K562 (cell line): Measurements from ENCODE around the gene MGAT4C. TPM values are rescaled to one million over a fixed set of nuclear protein-coding genes. Genes with fewer than 3 reads are reported as not detected.

ENCODE experiments used
- ATAC-seq: fragments of 200-7000 bp; cut with Tn5 transposase; 3 replicates; pipeline ENCODE4 v1.9.1; 2020; ENCODE audit warnings: moderate library complexity
- BruUV-seq: library from RNA; stranded (reverse); fragments of 400-500 nt; replicated peaks from 2 replicates; lab custom pipeline; 2021; lab: Mats Ljungman, UMichigan
- CTCF ChIA-PET: fragments of 300-600 bp; formaldehyde crosslinking; extraction: SDS; loops from one replicate; lab custom pipeline; 2021; ENCODE audit warnings: low intra/inter-chr PET ratio; lab: Yijun Ruan, JAX
- POLR2A ChIA-PET: fragments of 300-600, 350-650 bp; sonication (Branson Sonifier 250); formaldehyde crosslinking; extraction: SDS; loops from one replicate; lab custom pipeline; 2021; ENCODE audit warnings: antibody characterized with exemption, inconsistent platforms; lab: Yijun Ruan, JAX
- DNase-seq, 4 experiments: peaks; one replicate each; pipeline versions ENCODE4 v3.0.0 to v3.0.0-alpha.2; 2011 to 2018; ENCODE audit warnings: low spot score in 3 of 4, mixed read lengths in 3 of 4; ENCODE audit errors: extremely low read depth in 1 of 4
- FAIRE-seq: peaks from 2 replicates; lab custom pipeline; 2011; peaks lifted over from hg19 to GRCh38; lab: Jason Lieb, UNC
- H2AFZ ChIP-seq: 2 replicates; pipeline ENCODE4 v1.6.0; 2011; ENCODE audit warnings: low read depth, low read length, control low read depth, inconsistent platforms
- H3K27ac ChIP-seq: fragments of 200-600 bp; 3 replicates; pipeline ENCODE4 v1.8.0; 2011; ENCODE audit warnings: low read depth, mild to moderate bottlenecking, control low read depth, inconsistent platforms, low read length, moderate library complexity, mixed read lengths; ENCODE audit errors: extremely low read depth
- H3K27me3 ChIP-seq, 2 experiments: fragments of 300-600 bp in 1 of 2; 2 replicates in 1 of 2; 3 replicates in 1 of 2; pipeline versions ENCODE4 v1.6.0 to v1.8.0; 2011; ENCODE audit warnings: inconsistent platforms in 2 of 2, low read length in 2 of 2, mild to moderate bottlenecking in 1 of 2, mixed read lengths in 1 of 2, moderate library complexity in 1 of 2; ENCODE audit not compliant: control insufficient read depth in 2 of 2, insufficient read depth in 2 of 2
- H3K36me3 ChIP-seq: fragments of 300-600 bp; 3 replicates; pipeline ENCODE4 v1.8.0; 2011; ENCODE audit warnings: mild to moderate bottlenecking, low read length, inconsistent platforms; ENCODE audit not compliant: control insufficient read depth, insufficient read depth
- H3K4me1 ChIP-seq, 2 experiments: fragments of 200-600 bp in 1 of 2; replicated peaks in 1 of 2; 2 replicates in 1 of 2; 3 replicates in 1 of 2; pipeline versions ENCODE4 v1.5.1 to v1.8.0; 2011; ENCODE audit warnings: inconsistent platforms in 2 of 2, low read length in 2 of 2, mild to moderate bottlenecking in 1 of 2, mixed read lengths in 1 of 2, moderate library complexity in 1 of 2; ENCODE audit not compliant: control insufficient read depth in 2 of 2, insufficient read depth in 2 of 2
- H3K4me2 ChIP-seq: 2 replicates; pipeline ENCODE4 v1.6.1; 2011; ENCODE audit warnings: low read length, control low read depth, inconsistent platforms, mixed read lengths; ENCODE audit not compliant: insufficient read depth
- H3K4me3 ChIP-seq: fragments of 200-600 bp; sonication (generic), shearing (Covaris generic); 2 replicates; pipeline ENCODE4 v1.5.1; 2016; ENCODE audit warnings: control low read depth, inconsistent platforms
- H3K79me2 ChIP-seq: fragments of 200-600 bp; 3 replicates; pipeline ENCODE4 v1.8.0; 2011; ENCODE audit warnings: low read length, inconsistent platforms; ENCODE audit not compliant: control insufficient read depth, insufficient read depth
- H3K9ac ChIP-seq, 2 experiments: 2 replicates each; pipeline versions ENCODE4 v1.6.0 to v1.6.1; 2011; ENCODE audit warnings: low read depth in 2 of 2, low read length in 2 of 2, control low read depth in 1 of 2, inconsistent platforms in 1 of 2, mild to moderate bottlenecking in 1 of 2, mixed read lengths in 1 of 2; ENCODE audit not compliant: insufficient read depth in 1 of 2
- H3K9me1 ChIP-seq: one replicate; pipeline ENCODE4 v1.6.0; 2011; ENCODE audit warnings: inconsistent platforms, mild to moderate bottlenecking, low read length, moderate library complexity; ENCODE audit not compliant: control insufficient read depth, insufficient read depth
- H3K9me3 ChIP-seq: replicated peaks from 2 replicates; pipeline ENCODE4 v1.5.1; 2011; ENCODE audit warnings: low read depth, low read length, inconsistent platforms; ENCODE audit not compliant: control insufficient read depth, insufficient read depth
- H4K20me1 ChIP-seq: replicated peaks from 2 replicates; pipeline ENCODE4 v1.6.1; 2011; ENCODE audit warnings: low read length, inconsistent platforms, mixed read lengths; ENCODE audit not compliant: control insufficient read depth, insufficient read depth
- BCL6 ChIP-seq: fragments of 250-450 bp; sonication (Bioruptor Pico); IDR thresholded peaks from 2 replicates; pipeline ENCODE4 v1.4.0; 2020
- CSDE1 ChIP-seq, 2 experiments: fragments of 450-650 bp; IDR thresholded peaks; 2 replicates each; pipeline ENCODE4 v1.6.1; 2016; ENCODE audit warnings: mild to moderate bottlenecking in 1 of 2
- NCOA6 ChIP-seq: fragments of 450-650 bp; IDR thresholded peaks from 2 replicates; pipeline ENCODE4 v1.6.1; 2017; ENCODE audit warnings: mild to moderate bottlenecking
- NR2F6 ChIP-seq: fragments of 450-650 bp; formaldehyde crosslinking; IDR thresholded peaks from 2 replicates; pipeline ENCODE4 v1.4.0; 2020; ENCODE audit warnings: mild to moderate bottlenecking
- PURB ChIP-seq: sonication (generic); formaldehyde crosslinking; IDR thresholded peaks from 2 replicates; pipeline ENCODE4 v1.9.0; 2021; ENCODE audit warnings: low read depth, mild to moderate bottlenecking, missing genetic modification reagents
- TAF15 ChIP-seq: fragments of 200-400 bp; formaldehyde crosslinking; IDR thresholded peaks from 2 replicates; pipeline ENCODE4 v1.6.1; 2017; ENCODE audit warnings: mild to moderate bottlenecking, low read depth, low read length, moderate library complexity
- TAF9B ChIP-seq: fragments of 450-650 bp; IDR thresholded peaks from 2 replicates; pipeline ENCODE4 v1.6.1; 2018; ENCODE audit warnings: mild to moderate bottlenecking; ENCODE audit not compliant: partially characterized antibody
- TRIM28 ChIP-seq: fragments of 450-650 bp; IDR thresholded peaks from 2 replicates; pipeline ENCODE4 v1.6.1; 2017
- ZNF311 ChIP-seq: fragments of 250-450 bp; sonication (Bioruptor Pico); IDR thresholded peaks from 2 replicates; pipeline ENCODE4 v1.4.0; 2020; ENCODE audit warnings: mild to moderate bottlenecking, moderate library complexity
- ZNF41 ChIP-seq: fragments of 250-450 bp; sonication (Bioruptor Pico); conservative IDR thresholded peaks from 2 replicates; pipeline ENCODE4 v1.4.0; 2020; ENCODE audit warnings: mild to moderate bottlenecking
- ZNF717 ChIP-seq: fragments of 250-450 bp; sonication (Bioruptor Pico); IDR thresholded peaks from 2 replicates; pipeline ENCODE4 v1.5.0; 2021
- ZNF75A ChIP-seq: fragments of 450-650 bp; formaldehyde crosslinking; IDR thresholded peaks from 2 replicates; pipeline ENCODE4 v1.4.0; 2020; ENCODE audit warnings: mild to moderate bottlenecking
- ZNF76 ChIP-seq: fragments of 250-450 bp; sonication (Bioruptor Pico); IDR thresholded peaks from 2 replicates; pipeline ENCODE4 v1.4.0; 2020; ENCODE audit warnings: mild to moderate bottlenecking, moderate library complexity, borderline replicate concordance
- WGBS: fragments of 100-300 bp; shearing (Covaris generic); methylation state at CpG from one replicate; pipeline ENCODE4 v1.1.6; 2016; ENCODE audit warnings: low coverage, mixed read lengths; ENCODE audit not compliant: insufficient coverage; ENCODE audit errors: missing lambda C conversion rate; 5-methylcytosine and 5-hydroxymethylcytosine counted together
- in situ Hi-C: fragments of 300-500 bp; cut with MboI; formaldehyde crosslinking; loops from 4 replicates; pipeline ENCODE4 v1.15.0; 2018; ENCODE audit warnings: inconsistent platforms, mixed read lengths
- intact Hi-C: fragments of 100-400 bp; cut with micrococcal nuclease; formaldehyde crosslinking; loops from 2 replicates; pipeline ENCODE4 v1.14.2; 2022
- polyA plus RNA-seq, 8 experiments: library from polyadenylated mRNA; depleted of rRNA in 4 of 8; stranded (reverse) in 5 of 8; unstranded in 3 of 8; fragments of >200 nt; fragmentation: Nextera tagmentation in 2 of 8; fragmentation: Illumina TruSeq in 1 of 8; extraction: Ambion mirVana in 2 of 8; extraction: Trizol in 1 of 8; gene quantifications; 2 replicates each; pipeline versions ENCODE4 v1.2.1 to v1.2.3, GENCODE V29; 2011 to 2014; ENCODE audit warnings: inconsistent platforms in 1 of 8, missing spikeins in 1 of 8
- total RNA-seq, 7 experiments: library from RNA; depleted of rRNA in 6 of 7; stranded (reverse); fragments of >200 nt in 6 of 7; fragmentation: Illumina TruSeq in 2 of 7; extraction: Trizol in 2 of 7; gene quantifications; 2 replicates each; pipeline versions ENCODE4 v1.2.1 to v1.2.3, GENCODE V29; 2011 to 2021; ENCODE audit warnings: low replicate concordance in 1 of 7
- TF ChIP-seq, protein P1 (sequence below): sonication (generic); formaldehyde crosslinking; IDR thresholded peaks from 2 replicates; pipeline ENCODE4 v1.8.1; 2023; ENCODE audit warnings: missing genetic modification reagents, mild to moderate bottlenecking, borderline replicate concordance

The MGAT4C gene
- total and polyA plus RNA-seq, 9 of the 15 experiments (the other 6 are each of a cell fraction or from before 2014, with no cell fraction given), result not detected

DNA sequence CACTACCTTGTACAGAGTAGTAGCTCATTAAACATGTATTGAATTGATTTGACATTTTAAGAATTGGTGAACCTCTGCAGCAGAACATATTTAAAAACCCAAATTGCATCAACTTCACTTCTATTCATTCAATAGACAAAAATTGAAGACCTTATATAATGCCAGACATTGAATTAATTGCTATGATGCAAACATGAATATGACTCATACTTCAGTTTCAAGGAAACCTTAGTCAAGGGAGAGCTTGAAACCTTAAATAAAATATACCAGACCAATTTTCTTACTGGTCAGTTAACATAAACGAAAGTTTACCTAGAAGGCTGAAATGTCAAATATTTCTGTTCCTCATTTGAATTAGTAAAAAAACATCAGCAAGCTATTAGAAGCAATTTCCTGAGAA is 5.0 kb upstream of the MGAT4C start:
- no peaks in the 10 kb centered on the region for H4K20me1 ChIP-seq
- intact Hi-C loops (no loop called here), in situ Hi-C loops (no loop called here)
- DNase-seq, result no peak
- H2AFZ ChIP-seq, result no peak overlapping the region
- H3K27me3 ChIP-seq, result no peaks in the 10 kb centered on the region
- ATAC-seq, result no peak
- H3K4me3 ChIP-seq, result no peak overlapping the region
- POLR2A ChIA-PET, result no interaction called here
- no peaks in the 10 kb centered on the region for H3K9me1 ChIP-seq
- no peak for FAIRE-seq
- WGBS, result 10% methylated on average over 1 of the region's 1 CpG
- H3K9me3 ChIP-seq, result no peaks in the 10 kb centered on the region
- H3K4me2 ChIP-seq, result no peak overlapping the region
- H3K79me2 ChIP-seq, result no peaks in the 10 kb centered on the region
- H3K9ac ChIP-seq, result no peak overlapping the region
- BruUV-seq, result no TSS peak
- no peak overlapping the region for H3K27ac ChIP-seq
- no peaks in the 10 kb centered on the region for H3K36me3 ChIP-seq
- H3K4me1 ChIP-seq, result no peaks in the 10 kb centered on the region
- CTCF ChIA-PET, result no interaction called here
- TF ChIP-seq TAF15, result no peak
- TF ChIP-seq NR2F6 (CRISPR knock-in tag), result no peak
- TF ChIP-seq ZNF41 (CRISPR knock-in tag), result no peak
- no peak for TF ChIP-seq CSDE1 (IDR thresholded peaks at IDR 0.05)
- no peak for TF ChIP-seq ZNF311 (CRISPR knock-in tag)
- no peak for TF ChIP-seq ZNF75A (CRISPR knock-in tag)
- no peak for TF ChIP-seq NCOA6
- TF ChIP-seq, protein P1, sequence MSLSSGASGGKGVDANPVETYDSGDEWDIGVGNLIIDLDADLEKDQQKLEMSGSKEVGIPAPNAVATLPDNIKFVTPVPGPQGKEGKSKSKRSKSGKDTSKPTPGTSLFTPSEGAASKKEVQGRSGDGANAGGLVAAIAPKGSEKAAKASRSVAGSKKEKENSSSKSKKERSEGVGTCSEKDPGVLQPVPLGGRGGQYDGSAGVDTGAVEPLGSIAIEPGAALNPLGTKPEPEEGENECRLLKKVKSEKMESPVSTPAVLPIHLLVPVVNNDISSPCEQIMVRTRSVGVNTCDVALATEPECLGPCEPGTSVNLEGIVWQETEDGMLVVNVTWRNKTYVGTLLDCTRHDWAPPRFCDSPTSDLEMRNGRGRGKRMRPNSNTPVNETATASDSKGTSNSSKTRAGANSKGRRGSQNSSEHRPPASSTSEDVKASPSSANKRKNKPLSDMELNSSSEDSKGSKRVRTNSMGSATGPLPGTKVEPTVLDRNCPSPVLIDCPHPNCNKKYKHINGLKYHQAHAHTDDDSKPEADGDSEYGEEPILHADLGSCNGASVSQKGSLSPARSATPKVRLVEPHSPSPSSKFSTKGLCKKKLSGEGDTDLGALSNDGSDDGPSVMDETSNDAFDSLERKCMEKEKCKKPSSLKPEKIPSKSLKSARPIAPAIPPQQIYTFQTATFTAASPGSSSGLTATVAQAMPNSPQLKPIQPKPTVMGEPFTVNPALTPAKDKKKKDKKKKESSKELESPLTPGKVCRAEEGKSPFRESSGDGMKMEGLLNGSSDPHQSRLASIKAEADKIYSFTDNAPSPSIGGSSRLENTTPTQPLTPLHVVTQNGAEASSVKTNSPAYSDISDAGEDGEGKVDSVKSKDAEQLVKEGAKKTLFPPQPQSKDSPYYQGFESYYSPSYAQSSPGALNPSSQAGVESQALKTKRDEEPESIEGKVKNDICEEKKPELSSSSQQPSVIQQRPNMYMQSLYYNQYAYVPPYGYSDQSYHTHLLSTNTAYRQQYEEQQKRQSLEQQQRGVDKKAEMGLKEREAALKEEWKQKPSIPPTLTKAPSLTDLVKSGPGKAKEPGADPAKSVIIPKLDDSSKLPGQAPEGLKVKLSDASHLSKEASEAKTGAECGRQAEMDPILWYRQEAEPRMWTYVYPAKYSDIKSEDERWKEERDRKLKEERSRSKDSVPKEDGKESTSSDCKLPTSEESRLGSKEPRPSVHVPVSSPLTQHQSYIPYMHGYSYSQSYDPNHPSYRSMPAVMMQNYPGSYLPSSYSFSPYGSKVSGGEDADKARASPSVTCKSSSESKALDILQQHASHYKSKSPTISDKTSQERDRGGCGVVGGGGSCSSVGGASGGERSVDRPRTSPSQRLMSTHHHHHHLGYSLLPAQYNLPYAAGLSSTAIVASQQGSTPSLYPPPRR (CRISPR knock-in tag), result no peak
- TF ChIP-seq ZNF717, result no peak
- no peak for TF ChIP-seq BCL6
- no peak for TF ChIP-seq TAF9B
- TF ChIP-seq PURB (CRISPR knock-in tag), result no peak
- TF ChIP-seq ZNF76 (CRISPR knock-in tag), result no peak
- TF ChIP-seq TRIM28, result no peak
